GM12873 (cell line): ENCODE measurements around the gene WNT5A.

Experiments used
- TF ChIP-seq, protein P1 (sequence below): IDR thresholded peaks from 2 replicates; pipeline ENCODE4 v1.5.1; 2012; ENCODE audit warnings: low read depth, mild to moderate bottlenecking, moderate library complexity, low read length, control low read depth; ENCODE audit not compliant: insufficient read depth; ENCODE audit errors: missing control alignments

The WNT5A gene

DNA sequence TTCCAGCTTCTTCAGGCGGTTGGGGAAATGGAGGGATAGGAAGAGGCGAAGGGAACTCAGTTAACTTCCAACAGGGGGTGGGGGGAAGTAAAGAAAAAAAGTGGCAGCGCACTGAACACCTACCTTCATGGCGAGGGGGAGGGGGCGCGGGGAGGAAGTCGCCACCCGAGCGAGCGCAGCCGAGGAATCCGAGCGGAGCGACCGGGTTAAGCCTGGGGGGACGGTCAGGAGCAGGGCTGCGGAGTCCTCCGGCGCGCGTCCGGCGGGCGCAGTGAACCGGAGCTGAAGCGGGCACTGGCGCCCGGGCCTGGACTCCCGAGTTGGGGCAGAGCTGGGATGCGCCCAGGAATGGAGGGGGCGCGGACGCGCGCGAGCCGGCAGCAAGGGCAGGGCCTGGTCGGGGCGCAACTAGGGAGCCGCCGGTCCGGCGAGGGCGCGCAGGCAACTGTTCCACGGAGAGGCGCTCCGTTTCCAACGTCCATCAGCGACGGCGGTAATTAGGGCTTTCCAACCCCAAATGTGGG lies at the start of gene WNT5A:
WNT5A (minus strand) TSS at position 450 of the 524 bp plus-strand sequence; CDS start at position 129, 321 bp downstream.
- TF ChIP-seq, protein P1, sequence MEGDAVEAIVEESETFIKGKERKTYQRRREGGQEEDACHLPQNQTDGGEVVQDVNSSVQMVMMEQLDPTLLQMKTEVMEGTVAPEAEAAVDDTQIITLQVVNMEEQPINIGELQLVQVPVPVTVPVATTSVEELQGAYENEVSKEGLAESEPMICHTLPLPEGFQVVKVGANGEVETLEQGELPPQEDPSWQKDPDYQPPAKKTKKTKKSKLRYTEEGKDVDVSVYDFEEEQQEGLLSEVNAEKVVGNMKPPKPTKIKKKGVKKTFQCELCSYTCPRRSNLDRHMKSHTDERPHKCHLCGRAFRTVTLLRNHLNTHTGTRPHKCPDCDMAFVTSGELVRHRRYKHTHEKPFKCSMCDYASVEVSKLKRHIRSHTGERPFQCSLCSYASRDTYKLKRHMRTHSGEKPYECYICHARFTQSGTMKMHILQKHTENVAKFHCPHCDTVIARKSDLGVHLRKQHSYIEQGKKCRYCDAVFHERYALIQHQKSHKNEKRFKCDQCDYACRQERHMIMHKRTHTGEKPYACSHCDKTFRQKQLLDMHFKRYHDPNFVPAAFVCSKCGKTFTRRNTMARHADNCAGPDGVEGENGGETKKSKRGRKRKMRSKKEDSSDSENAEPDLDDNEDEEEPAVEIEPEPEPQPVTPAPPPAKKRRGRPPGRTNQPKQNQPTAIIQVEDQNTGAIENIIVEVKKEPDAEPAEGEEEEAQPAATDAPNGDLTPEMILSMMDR = no peak

DNA sequence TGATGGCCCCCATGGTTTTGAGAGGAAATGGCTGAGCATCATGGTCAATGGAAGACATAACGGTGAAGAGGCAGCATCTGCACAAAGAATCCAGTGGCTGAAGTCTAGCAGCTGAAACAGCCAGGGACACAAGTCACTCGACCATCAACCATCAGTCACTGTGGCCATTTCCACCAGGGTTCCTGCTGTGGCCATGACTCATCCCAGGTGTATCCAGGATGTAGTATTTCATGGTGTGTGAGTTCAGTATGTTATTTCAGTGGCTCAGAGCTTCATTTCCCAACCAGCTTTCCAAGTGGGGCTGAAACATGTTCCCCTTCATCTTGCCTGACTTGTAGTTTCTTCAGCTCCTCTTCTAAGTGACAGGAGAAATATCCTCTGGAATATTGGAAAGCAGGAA lies 47.8 kb upstream of the WNT5A start:
- TF ChIP-seq, protein P1 = no peak

DNA sequence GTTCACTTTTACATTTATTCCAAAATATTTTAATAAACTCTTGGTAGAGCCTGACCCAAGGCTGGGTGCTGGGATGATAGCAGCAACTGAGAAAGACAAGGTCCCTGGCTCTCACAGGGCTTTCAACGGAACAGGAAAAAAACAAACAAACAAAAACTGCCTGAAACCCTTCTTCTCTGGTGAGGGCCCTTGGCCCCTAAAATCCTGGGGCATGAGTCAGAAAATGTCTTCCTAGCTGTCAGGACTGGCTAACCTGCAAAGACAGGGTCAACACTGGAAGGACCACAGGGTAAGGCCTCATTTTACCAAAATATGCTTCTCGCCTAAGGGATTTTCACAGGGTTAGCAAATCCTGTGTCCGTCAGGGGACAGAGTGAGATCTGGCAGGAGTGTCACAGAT lies 45.7 kb upstream of the WNT5A start:
- TF ChIP-seq, protein P1 = no peak

DNA sequence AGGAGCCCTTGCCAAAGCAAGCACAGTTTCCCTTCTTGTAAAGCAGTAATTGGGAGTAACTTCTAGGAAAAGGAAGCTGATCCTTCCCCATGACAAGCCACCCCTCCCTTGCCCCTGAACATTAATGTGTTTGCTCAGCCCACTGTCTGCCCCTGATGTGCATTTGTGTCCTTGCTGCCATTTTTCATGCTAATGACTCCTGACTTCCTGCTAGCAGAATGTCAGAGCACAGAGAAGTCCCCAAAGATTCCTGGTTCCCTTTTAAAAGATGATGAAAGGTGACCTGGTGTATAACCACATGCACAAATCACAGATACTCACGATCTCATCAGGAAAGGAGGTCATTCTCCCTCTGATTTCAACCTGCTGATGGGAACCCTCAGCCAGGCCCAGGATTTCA lies 44.2 kb upstream of the WNT5A start:
- TF ChIP-seq, protein P1 = no peak

DNA sequence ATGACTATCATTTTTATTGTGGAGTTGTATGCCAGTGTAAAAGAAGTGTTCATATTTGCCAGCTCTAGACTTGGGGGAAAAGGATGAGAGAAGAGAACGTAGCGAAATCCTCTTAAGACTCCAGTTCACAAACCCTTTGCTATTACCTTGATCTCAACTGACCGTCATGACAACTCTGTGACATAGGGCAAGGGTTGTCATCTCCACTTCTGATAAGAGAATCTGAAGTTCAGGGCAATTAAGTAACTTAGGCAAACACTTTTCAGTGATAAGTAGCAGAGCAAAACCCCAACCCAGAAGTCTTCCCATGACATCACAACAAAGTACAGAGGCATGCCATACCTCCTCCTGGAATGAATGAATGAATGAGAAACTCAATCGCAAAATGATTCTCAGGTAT lies 40.3 kb upstream of the WNT5A start:
- TF ChIP-seq, protein P1 = no peak

DNA sequence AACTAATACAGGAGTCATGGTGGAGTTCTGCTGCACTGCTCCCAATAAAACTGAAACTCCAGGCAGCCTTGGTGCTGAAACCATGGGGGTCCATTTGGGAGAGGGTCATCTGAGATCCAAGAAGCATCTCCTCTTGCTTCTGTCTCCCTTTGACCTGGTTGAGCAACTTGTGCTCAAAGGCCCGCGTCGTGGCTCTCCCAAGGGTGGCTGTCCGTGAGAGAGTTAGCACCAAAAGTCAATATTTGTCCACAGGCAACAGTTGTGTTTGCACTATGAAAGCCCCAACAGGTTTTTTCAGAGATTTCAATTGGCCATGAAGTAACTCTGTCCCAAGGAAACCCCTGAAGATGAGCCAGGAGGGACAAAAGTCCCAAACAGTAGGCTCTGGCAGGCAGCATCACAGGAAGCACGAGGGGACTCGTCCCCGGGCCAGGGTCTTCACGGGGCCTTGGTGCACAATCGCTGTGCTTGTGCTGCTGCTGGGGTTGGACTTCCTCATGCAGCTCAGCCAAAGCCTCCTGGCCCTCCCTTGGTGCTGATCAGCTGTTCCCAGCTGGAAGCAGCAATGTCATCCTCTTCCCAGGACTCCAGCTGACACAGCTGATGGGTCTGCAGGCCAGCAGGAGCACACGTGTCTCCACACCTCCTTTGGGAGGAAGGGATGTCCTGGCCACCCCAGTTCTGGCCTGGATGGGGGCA lies 39.4 kb upstream of the WNT5A start:
- TF ChIP-seq, protein P1 = no peak

DNA sequence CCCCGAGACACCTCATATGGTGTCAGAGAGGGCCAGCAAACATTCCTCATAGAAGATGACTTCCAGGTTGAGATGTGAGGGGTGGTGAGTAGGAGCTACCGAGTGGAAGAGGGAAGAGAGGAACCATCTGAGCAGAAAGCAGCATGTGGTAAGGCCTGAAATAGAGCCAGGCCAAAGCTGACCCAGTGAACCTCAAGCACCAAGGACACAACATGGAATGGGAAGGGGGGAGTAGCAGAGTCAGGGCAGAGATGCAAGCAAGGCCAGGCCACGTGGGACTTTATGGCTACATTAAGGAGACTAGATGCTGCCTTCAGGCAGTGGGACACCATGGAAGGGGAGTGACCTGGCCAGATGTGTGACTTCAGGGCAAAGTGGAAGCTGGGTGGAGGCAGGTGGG lies 38.3 kb upstream of the WNT5A start:
- TF ChIP-seq, protein P1 = no peak
